PC-3 (cell line): ENCODE results near the gene RLN1. TPM values are rescaled to one million over a fixed set of nuclear protein-coding genes. Genes with fewer than 3 reads are reported as not detected.

Experiments used
- ATAC-seq: fragments of 200-7000 bp; cut with Tn5 transposase; 2 replicates; pipeline ENCODE4 v1.9.1; 2020; ENCODE audit warnings: mild to moderate bottlenecking, moderate library complexity
- BruUV-seq: library from RNA; stranded (reverse); fragments of 400-500 nt; replicated peaks from 2 replicates; lab custom pipeline; 2021; lab: Mats Ljungman, UMichigan
- CTCF ChIA-PET: fragments of 300-600 bp; sonication (Branson Sonifier 250); formaldehyde crosslinking; loops from one replicate; lab custom pipeline; 2022; ENCODE audit warnings: antibody characterized with exemption; lab: Charles Lee
- POLR2A ChIA-PET: fragments of 300-600 bp; sonication (Branson Sonifier 250); formaldehyde crosslinking; loops from one replicate; lab custom pipeline; 2022; ENCODE audit warnings: antibody characterized with exemption; ENCODE audit not compliant: unreplicated experiment; lab: Charles Lee
- DNase-seq: peaks from one replicate; pipeline ENCODE4 v3.0.0-alpha.2; 2015
- H2AFZ ChIP-seq: fragments of 300-600 bp; sonication (generic); 2 replicates; pipeline ENCODE4 v1.6.0; 2016; ENCODE audit warnings: antibody characterized with exemption, low read length
- H3F3A ChIP-seq: fragments of 300-600 bp; sonication (generic); one replicate; pipeline ENCODE4 v1.6.0; 2017; ENCODE audit warnings: antibody characterized with exemption, low read length, control low read depth, mild to moderate bottlenecking; ENCODE audit not compliant: unreplicated experiment
- H3K27ac ChIP-seq: fragments of 300-600 bp; sonication (generic); 2 replicates; pipeline ENCODE4 v1.5.1; 2016; ENCODE audit warnings: mild to moderate bottlenecking, low read length
- H3K27me3 ChIP-seq: fragments of 300-600 bp; sonication (generic); 2 replicates; pipeline ENCODE4 v1.6.1; 2016; ENCODE audit warnings: low read length, mixed read lengths
- H3K36me3 ChIP-seq: fragments of 300-600 bp; sonication (generic); 2 replicates; pipeline ENCODE4 v1.6.1; 2016; ENCODE audit warnings: low read depth, mixed run types, low read length, mixed read lengths
- H3K4me1 ChIP-seq: fragments of 300-600 bp; sonication (generic); 2 replicates; pipeline ENCODE4 v1.5.1; 2016; ENCODE audit warnings: low read length; ENCODE audit not compliant: insufficient read depth
- H3K4me2 ChIP-seq: fragments of 300-600 bp; sonication (generic); 2 replicates; pipeline ENCODE4 v1.6.0; 2016; ENCODE audit warnings: low read length
- H3K4me3 ChIP-seq: fragments of 300-600 bp; sonication (generic); 2 replicates; pipeline ENCODE4 v1.5.1; 2016; ENCODE audit warnings: mild to moderate bottlenecking, low read length, mixed read lengths
- H3K79me2 ChIP-seq: fragments of 300-600 bp; sonication (generic); 2 replicates; pipeline ENCODE4 v1.6.1; 2017; ENCODE audit warnings: low read length, mixed read lengths
- H3K9ac ChIP-seq: fragments of 300-600 bp; sonication (generic); 2 replicates; pipeline ENCODE4 v1.6.0; 2016; ENCODE audit warnings: mild to moderate bottlenecking, low read length
- H3K9me2 ChIP-seq: fragments of 300-600 bp; sonication (generic); replicated peaks from 2 replicates; pipeline ENCODE4 v1.6.1; 2016; ENCODE audit warnings: mixed run types, low read length, mixed read lengths
- H3K9me3 ChIP-seq: fragments of 300-600 bp; sonication (generic); 2 replicates; pipeline ENCODE4 v1.6.1; 2016; ENCODE audit warnings: low read length, mixed read lengths
- H4K20me1 ChIP-seq: fragments of 300-600 bp; sonication (generic); 2 replicates; pipeline ENCODE4 v1.6.1; 2016; ENCODE audit warnings: low read length, mixed read lengths
- EZH2 ChIP-seq: fragments of 300-600 bp; sonication (generic); IDR thresholded peaks from one replicate; pipeline ENCODE4 v1.6.1; 2017; ENCODE audit warnings: antibody characterized with exemption, mild to moderate bottlenecking, low read length; ENCODE audit not compliant: unreplicated experiment
- EZH2phosphoT487 ChIP-seq: fragments of 300-600 bp; sonication (generic); IDR thresholded peaks from 2 replicates; pipeline ENCODE4 v1.6.1; 2018; ENCODE audit warnings: mild to moderate bottlenecking, antibody characterized with exemption, low read length, borderline replicate concordance
- intact Hi-C: fragments of 100-400 bp; cut with micrococcal nuclease; formaldehyde crosslinking; loops from 2 replicates; pipeline ENCODE4 v1.9.0; 2023
- total RNA-seq: library from RNA; depleted of rRNA; stranded (reverse); fragments of >200 nt; gene quantifications from 2 replicates; pipeline ENCODE4 v1.2.3, GENCODE V29; 2014
- TF ChIP-seq, protein P1 (sequence below): fragments of 300-600 bp; sonication (generic); conservative IDR thresholded peaks from 2 replicates; pipeline ENCODE4 v1.5.1; 2017; ENCODE audit warnings: antibody characterized with exemption, low read depth, mild to moderate bottlenecking, low read length

RLN1 gene
- total RNA-seq, 1 experiment from 2014 or later: not detected

DNA sequence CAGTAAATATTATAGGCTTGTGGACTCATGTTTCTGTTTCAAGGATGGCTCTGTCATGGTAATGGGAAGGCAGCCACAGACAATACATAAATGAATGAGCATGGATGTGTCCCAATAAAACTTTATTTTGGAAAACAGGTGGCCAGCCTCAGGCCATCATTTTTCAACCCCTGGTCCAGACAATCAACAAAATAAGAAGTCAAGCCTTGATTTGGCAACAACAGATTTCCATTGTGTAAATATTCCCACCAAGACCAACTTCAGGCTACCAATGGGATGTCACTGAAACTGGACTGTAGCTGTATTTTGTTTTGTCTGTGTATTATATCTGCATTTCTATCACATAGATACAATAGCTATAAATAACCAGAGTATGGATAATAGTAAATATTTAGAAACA lies 20.7 kb upstream of the RLN1 start:
- H3K36me3 ChIP-seq: no peaks in the 10 kb centered on the region
- POLR2A ChIA-PET: no interaction called here
- no peak overlapping the region for H3K4me3 ChIP-seq
- no peaks in the 10 kb centered on the region for H3K4me1 ChIP-seq
- CTCF ChIA-PET: no interaction called here
- no peaks in the 10 kb centered on the region for H3F3A ChIP-seq
- intact Hi-C loops: no loop called here
- TF ChIP-seq EZH2phosphoT487: no peak
- TF ChIP-seq EZH2: no peak
- TF ChIP-seq, protein P1, sequence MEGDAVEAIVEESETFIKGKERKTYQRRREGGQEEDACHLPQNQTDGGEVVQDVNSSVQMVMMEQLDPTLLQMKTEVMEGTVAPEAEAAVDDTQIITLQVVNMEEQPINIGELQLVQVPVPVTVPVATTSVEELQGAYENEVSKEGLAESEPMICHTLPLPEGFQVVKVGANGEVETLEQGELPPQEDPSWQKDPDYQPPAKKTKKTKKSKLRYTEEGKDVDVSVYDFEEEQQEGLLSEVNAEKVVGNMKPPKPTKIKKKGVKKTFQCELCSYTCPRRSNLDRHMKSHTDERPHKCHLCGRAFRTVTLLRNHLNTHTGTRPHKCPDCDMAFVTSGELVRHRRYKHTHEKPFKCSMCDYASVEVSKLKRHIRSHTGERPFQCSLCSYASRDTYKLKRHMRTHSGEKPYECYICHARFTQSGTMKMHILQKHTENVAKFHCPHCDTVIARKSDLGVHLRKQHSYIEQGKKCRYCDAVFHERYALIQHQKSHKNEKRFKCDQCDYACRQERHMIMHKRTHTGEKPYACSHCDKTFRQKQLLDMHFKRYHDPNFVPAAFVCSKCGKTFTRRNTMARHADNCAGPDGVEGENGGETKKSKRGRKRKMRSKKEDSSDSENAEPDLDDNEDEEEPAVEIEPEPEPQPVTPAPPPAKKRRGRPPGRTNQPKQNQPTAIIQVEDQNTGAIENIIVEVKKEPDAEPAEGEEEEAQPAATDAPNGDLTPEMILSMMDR: no peak
- DNase-seq: no peak
- BruUV-seq: no TSS peak
- no peak overlapping the region for H3K9ac ChIP-seq
- no peaks in the 10 kb centered on the region for H4K20me1 ChIP-seq
- H3K27ac ChIP-seq: no peak overlapping the region
- H3K9me2 ChIP-seq: no peaks in the 10 kb centered on the region
- no peak for ATAC-seq
- no peaks in the 10 kb centered on the region for H3K9me3 ChIP-seq
- no peaks in the 10 kb centered on the region for H3K79me2 ChIP-seq
- no peaks in the 10 kb centered on the region for H3K27me3 ChIP-seq
- H2AFZ ChIP-seq: no peak overlapping the region
- no peak overlapping the region for H3K4me2 ChIP-seq

DNA sequence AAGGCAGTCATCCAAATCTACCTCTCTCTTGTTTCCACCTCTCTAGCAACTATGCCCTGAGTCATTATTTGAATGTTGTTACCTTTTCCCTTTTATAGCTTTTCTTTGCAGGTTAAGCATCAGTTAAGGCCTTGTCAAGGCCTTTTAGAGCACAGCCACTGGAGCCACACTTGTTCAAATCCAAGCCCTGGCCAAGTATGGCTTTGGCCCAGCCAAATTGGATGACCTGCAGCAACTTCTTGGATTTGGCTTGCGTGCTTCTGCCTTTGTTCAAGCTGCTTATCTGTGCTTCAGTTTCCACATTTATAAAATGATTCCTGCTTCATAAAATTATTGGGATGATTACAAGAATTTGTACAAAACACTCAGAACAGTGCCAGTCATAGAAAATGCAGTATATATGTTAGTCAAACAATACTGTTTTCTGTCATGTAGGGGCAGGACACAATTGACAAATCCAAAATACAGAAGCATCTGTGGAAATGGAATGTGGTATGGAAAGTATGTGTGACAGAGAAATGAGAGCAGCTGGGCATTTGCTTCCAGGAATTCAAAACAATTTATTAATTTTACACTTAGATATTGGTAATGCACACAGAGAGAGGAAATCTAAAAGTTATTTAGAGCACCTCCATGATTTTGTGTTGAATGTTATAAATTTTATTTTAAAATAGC lies 17.9 kb upstream of the RLN1 start:
- Histone ChIP-seq H3K9ac (no peak overlapping the region), H3K4me1 (no peaks in the 10 kb centered on the region), H3K4me3 (no peak overlapping the region), H3K4me2 (no peak overlapping the region), H3K9me2 (no peaks in the 10 kb centered on the region), H3F3A (no peaks in the 10 kb centered on the region), H3K27me3 (no peaks in the 10 kb centered on the region), H3K27ac (no peak overlapping the region), H3K79me2 (no peaks in the 10 kb centered on the region), H3K36me3 (no peaks in the 10 kb centered on the region), H4K20me1 (no peaks in the 10 kb centered on the region), H2AFZ (no peak overlapping the region), H3K9me3 (no peaks in the 10 kb centered on the region)
- no peak for ATAC-seq
- no TSS peak for BruUV-seq
- TF ChIP-seq, protein P1: no peak
- no peak for TF ChIP-seq EZH2phosphoT487
- no peak for TF ChIP-seq EZH2
- DNase-seq: no peak
- intact Hi-C loops: loop anchor here (1.0 kb wide), 1 partner anchor 13 kb away; no protein-coding TSS in a partner anchor
- ChIA-PET CTCF (no interaction called here), POLR2A (no interaction called here)

DNA sequence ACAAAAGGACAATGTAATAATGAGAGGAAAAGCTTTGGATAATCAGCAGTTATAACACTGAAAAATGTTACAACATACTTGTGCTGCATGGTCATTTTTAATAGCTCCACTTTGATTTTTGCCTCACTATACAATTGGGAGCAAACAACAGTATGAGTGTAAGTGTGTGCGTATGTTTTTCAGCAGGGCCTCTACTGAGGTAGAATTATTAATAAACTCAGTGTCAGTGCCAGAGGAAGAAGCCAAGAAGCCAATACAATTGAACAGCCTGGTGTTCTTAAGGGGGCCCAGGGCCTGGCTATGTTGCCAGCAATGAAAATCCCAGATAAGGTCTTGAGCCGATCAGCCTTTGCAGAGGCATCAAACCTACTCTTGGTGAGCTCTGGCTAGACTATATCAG lies 16.1 kb upstream of the RLN1 start:
- no TSS peak for BruUV-seq
- intact Hi-C loops: no loop called here
- ChIA-PET CTCF (no interaction called here), POLR2A (interaction anchor here (0.6 kb wide), 1 partner anchor 911 kb away, joined by 4 read pairs; no protein-coding TSS in a partner anchor)
- H3K4me2 ChIP-seq: no peak overlapping the region
- no peaks in the 10 kb centered on the region for H3K27me3 ChIP-seq
- H3K9me2 ChIP-seq: no peaks in the 10 kb centered on the region
- no peaks in the 10 kb centered on the region for H3K4me1 ChIP-seq
- H3K36me3 ChIP-seq: no peaks in the 10 kb centered on the region
- TF ChIP-seq EZH2: no peak
- TF ChIP-seq, protein P1: no peak
- no peak for TF ChIP-seq EZH2phosphoT487
- H2AFZ ChIP-seq: no peak overlapping the region
- H3K27ac ChIP-seq: no peak overlapping the region
- H3K9ac ChIP-seq: no peak overlapping the region
- no peaks in the 10 kb centered on the region for H4K20me1 ChIP-seq
- H3F3A ChIP-seq: no peaks in the 10 kb centered on the region
- H3K4me3 ChIP-seq: no peak overlapping the region
- DNase-seq: no peak
- no peak for ATAC-seq
- no peaks in the 10 kb centered on the region for H3K79me2 ChIP-seq
- H3K9me3 ChIP-seq: no peaks in the 10 kb centered on the region
